Endothelial cell of umbilical vein (primary cell): Measurements from ENCODE around the gene RAPH1. TPM values are rescaled to one million over a fixed set of nuclear protein-coding genes. Genes with fewer than 3 reads are reported as not detected.

Experiments used
- BruUV-seq: library from RNA; stranded (reverse); fragments of 400-500 nt; replicated peaks from 2 replicates; lab custom pipeline; 2021; lab: Mats Ljungman, UMichigan
- CTCF ChIA-PET: fragments of 300-600, 350-600 bp; sonication (Branson Sonifier 250); formaldehyde crosslinking; loops from one replicate; lab custom pipeline; 2021; ENCODE audit warnings: antibody characterized with exemption, inconsistent platforms; lab: Charles Lee
- POLR2A ChIA-PET: fragments of 300-600, 350-600 bp; sonication (Branson Sonifier 250); formaldehyde crosslinking; loops from one replicate; lab custom pipeline; 2021; ENCODE audit warnings: antibody characterized with exemption, inconsistent platforms; lab: Charles Lee
- DNase-seq: peaks from one replicate; pipeline ENCODE4 v3.0.0-alpha.2; 2011; ENCODE audit warnings: low read depth, low spot score
- FAIRE-seq: peaks from 2 replicates; lab custom pipeline; 2011; peaks lifted over from hg19 to GRCh38; lab: Jason Lieb, UNC
- H2AFZ ChIP-seq: 2 replicates; pipeline ENCODE4 v1.6.0; 2012; ENCODE audit warnings: low read depth, low read length, control low read depth, inconsistent platforms
- H3K27ac ChIP-seq: 2 replicates; pipeline ENCODE4 v1.5.1; 2011; ENCODE audit warnings: low read depth, mild to moderate bottlenecking, control low read depth, low read length, moderate library complexity; ENCODE audit not compliant: insufficient read depth
- H3K27me3 ChIP-seq, 2 experiments: 2 replicates each; pipeline versions ENCODE4 v1.6.0 to v1.6.1; 2011; ENCODE audit warnings: low read length in 2 of 2, mixed read lengths in 1 of 2; ENCODE audit not compliant: control insufficient read depth in 2 of 2, insufficient read depth in 2 of 2
- H3K36me3 ChIP-seq, 2 experiments: 2 replicates in 1 of 2; 3 replicates in 1 of 2; pipeline ENCODE4 v1.5.1; 2011; ENCODE audit warnings: low read length in 2 of 2, mild to moderate bottlenecking in 1 of 2, moderate library complexity in 1 of 2; ENCODE audit not compliant: control insufficient read depth in 2 of 2, insufficient read depth in 2 of 2; ENCODE audit errors: extremely low read depth in 1 of 2
- H3K4me1 ChIP-seq: 3 replicates; pipeline ENCODE4 v1.5.1; 2011; ENCODE audit warnings: mild to moderate bottlenecking, low read length; ENCODE audit not compliant: control insufficient read depth, insufficient read depth; ENCODE audit errors: extremely low read depth
- H3K4me2 ChIP-seq: 2 replicates; pipeline ENCODE4 v1.6.1; 2011; ENCODE audit warnings: low read length, control low read depth, mixed read lengths; ENCODE audit not compliant: insufficient read depth
- H3K4me3 ChIP-seq, 3 experiments: fragments of 200-600 bp in 1 of 3; sonication (generic), shearing (Covaris generic) in 1 of 3; replicated peaks in 1 of 3; 2 replicates each; pipeline ENCODE4 v1.5.1; 2011 to 2016; ENCODE audit warnings: control low read depth in 3 of 3, low read length in 3 of 3, mild to moderate bottlenecking in 2 of 3, inconsistent platforms in 1 of 3, low read depth in 1 of 3, moderate library complexity in 1 of 3; ENCODE audit not compliant: insufficient read depth in 1 of 3
- H3K79me2 ChIP-seq: 2 replicates; pipeline ENCODE4 v1.6.0; 2012; ENCODE audit warnings: low read length, inconsistent platforms; ENCODE audit not compliant: control insufficient read depth, insufficient read depth
- H3K9ac ChIP-seq: replicated peaks from 2 replicates; pipeline ENCODE3; 2011; ENCODE audit warnings: low read length, control low read depth; ENCODE audit not compliant: insufficient read depth; ENCODE audit errors: extremely low read depth
- H3K9me1 ChIP-seq: replicated peaks from 3 replicates; pipeline ENCODE4 v1.6.0; 2011; ENCODE audit warnings: mild to moderate bottlenecking, low read length; ENCODE audit not compliant: control insufficient read depth, insufficient read depth; ENCODE audit errors: extremely low read depth
- H3K9me3 ChIP-seq: replicated peaks from 2 replicates; pipeline ENCODE4 v1.5.1; 2012; ENCODE audit warnings: low read length, inconsistent platforms; ENCODE audit not compliant: control insufficient read depth, insufficient read depth
- H4K20me1 ChIP-seq: replicated peaks from 2 replicates; pipeline ENCODE3; 2011; ENCODE audit warnings: mild to moderate bottlenecking, low read length; ENCODE audit not compliant: control insufficient read depth, insufficient read depth; ENCODE audit errors: extremely low read depth
- EZH2 ChIP-seq: IDR thresholded peaks from 2 replicates; pipeline ENCODE4 v1.6.1; 2012; ENCODE audit warnings: borderline replicate concordance, low read depth, mild to moderate bottlenecking, moderate library complexity, low read length, inconsistent platforms; ENCODE audit not compliant: severe bottlenecking
- FOS ChIP-seq: IDR thresholded peaks from 2 replicates; pipeline ENCODE4 v1.6.1; 2011; ENCODE audit warnings: mild to moderate bottlenecking, low read length, moderate library complexity, borderline replicate concordance; ENCODE audit not compliant: insufficient read depth
- GATA2 ChIP-seq: IDR thresholded peaks from 2 replicates; pipeline ENCODE4 v1.7.0; 2011; ENCODE audit warnings: low read depth, mild to moderate bottlenecking, moderate library complexity, mixed read lengths, low read length; ENCODE audit not compliant: insufficient read length, insufficient read depth
- JUN ChIP-seq: IDR thresholded peaks from 2 replicates; pipeline ENCODE4 v1.6.1; 2011; ENCODE audit warnings: borderline replicate concordance, low read depth; ENCODE audit not compliant: insufficient read length, insufficient read depth
- MAX ChIP-seq: IDR thresholded peaks from 2 replicates; pipeline ENCODE4 v1.6.1; 2011; ENCODE audit not compliant: insufficient read depth, insufficient read length
- MYC ChIP-seq: IDR thresholded peaks from one replicate; pipeline ENCODE4 v1.6.1; 2011; ENCODE audit warnings: mild to moderate bottlenecking, low read depth, low read length
- POLR2A ChIP-seq: IDR thresholded peaks from 2 replicates; pipeline ENCODE4 v1.6.1; 2012; ENCODE audit warnings: low read depth, mild to moderate bottlenecking, control low read depth, low read length
- POLR2AphosphoS5 ChIP-seq: IDR thresholded peaks from 2 replicates; pipeline ENCODE4 v1.6.1; 2012; ENCODE audit warnings: low read depth, mild to moderate bottlenecking, control low read depth, low read length, moderate library complexity; ENCODE audit not compliant: insufficient read depth
- dilution Hi-C: fragments of 300-500 bp; cut with MboI; formaldehyde crosslinking; loops from one replicate; pipeline ENCODE4 v1.15.0; 2019; ENCODE audit warnings: low sequenced_read_pairs; ENCODE audit not compliant: extremely low pct_ligation_motif_present
- intact Hi-C: fragments of 100-400 bp; cut with micrococcal nuclease; formaldehyde crosslinking; loops from one replicate; pipeline ENCODE4 v1.10.0; 2022
- polyA plus RNA-seq, 4 experiments: library from polyadenylated mRNA; depleted of rRNA in 3 of 4; stranded (reverse) in 3 of 4; unstranded in 1 of 4; fragments of >200 nt; gene quantifications; 2 replicates each; pipeline versions ENCODE4 v1.2.1 to v1.2.3, GENCODE V29; 2011 to 2012; ENCODE audit warnings: missing spikeins in 1 of 4
- total RNA-seq: library from RNA; stranded (reverse); gene quantifications from 2 replicates; pipeline ENCODE4 v1.2.3, GENCODE V29; 2021
- TF ChIP-seq, protein P1 (sequence below), 2 donors: IDR thresholded peaks; 1 replicate in 1 of 2; 2 replicates in 1 of 2; pipeline ENCODE4 v1.5.1; 2011; ENCODE audit warnings: low read length in 2 of 2, mild to moderate bottlenecking in 2 of 2, moderate library complexity in 2 of 2, control low read depth in 1 of 2, inconsistent platforms in 1 of 2, low read depth in 1 of 2; ENCODE audit not compliant: insufficient read depth in 1 of 2; ENCODE audit errors: extremely low read depth in 1 of 2

RAPH1 gene
- total and polyA plus RNA-seq, 2 donors (not counting 3 experiments of a cell fraction or from before 2014, with no cell fraction given), result 5.1 to 59.5 TPM

DNA sequence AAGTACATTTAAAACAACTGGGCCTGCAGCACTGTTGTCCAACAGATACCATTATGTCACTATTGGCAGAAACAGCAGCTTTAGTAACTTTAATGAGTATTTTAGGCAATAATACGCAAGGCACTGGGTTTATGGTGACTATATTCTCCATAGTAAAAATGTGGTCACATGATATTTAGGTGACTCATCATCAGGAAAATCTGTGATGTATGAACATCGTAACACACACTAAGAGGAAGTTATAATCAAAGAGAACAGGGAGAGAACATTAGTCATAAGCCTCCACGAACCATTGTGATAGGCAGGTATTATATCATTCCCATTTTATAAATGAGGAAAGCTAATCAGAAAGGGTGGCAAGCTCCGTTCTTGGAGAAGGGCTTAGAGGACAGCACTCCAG, 36.9 kb downstream of the RAPH1 start:
- intact Hi-C loops, result loop anchor here (5.0 kb wide), 1 partner anchor 184 kb away; no protein-coding TSS in a partner anchor
- no peaks in the 10 kb centered on the region for H3K27me3 ChIP-seq
- H3K79me2 ChIP-seq, result peaks cover 79% of the 10 kb centered on the region
- peaks cover 35% of the 10 kb centered on the region for H3K4me1 ChIP-seq
- H3K4me3 ChIP-seq, result no peak overlapping the region
- TF ChIP-seq FOS (peak; percentile 85), MAX (no peak), JUN (peak; percentile 97)
- peaks cover 5% of the 10 kb centered on the region for H4K20me1 ChIP-seq
- peak; percentile 50 for FAIRE-seq
- BruUV-seq, result no TSS peak
- CTCF ChIA-PET, result interaction anchor here (0.6 kb wide), 1 partner anchor 51 kb away, joined by 3 read pairs; no protein-coding TSS in a partner anchor
- peak overlapping the region; percentile 82 for H3K4me2 ChIP-seq
- dilution Hi-C loops, result no loop called here
- peak overlapping the region; percentile 12 for H3K9ac ChIP-seq
- no peaks in the 10 kb centered on the region for H3K9me1 ChIP-seq
- no peaks in the 10 kb centered on the region for H3K9me3 ChIP-seq
- peaks cover 2 to 3% of the 10 kb centered on the region in 2 experiments for H3K36me3 ChIP-seq
- DNase-seq, result peak; percentile 71
- H2AFZ ChIP-seq, result no peak overlapping the region
- POLR2A ChIA-PET, result no interaction called here
- H3K27ac ChIP-seq, result peak overlapping the region; percentile 75

- no peaks in the 10 kb centered on the region for H3K27me3 ChIP-seq
- FAIRE-seq, result peak; percentile 15
- dilution Hi-C loops (no loop called here), intact Hi-C loops (no loop called here)
- TF ChIP-seq MYC (no peak), EZH2 (no peak), FOS (no peak), POLR2AphosphoS5 (no peak), MAX (no peak), GATA2 (no peak), POLR2A (no peak), JUN (no peak)
- TF ChIP-seq, protein P1, sequence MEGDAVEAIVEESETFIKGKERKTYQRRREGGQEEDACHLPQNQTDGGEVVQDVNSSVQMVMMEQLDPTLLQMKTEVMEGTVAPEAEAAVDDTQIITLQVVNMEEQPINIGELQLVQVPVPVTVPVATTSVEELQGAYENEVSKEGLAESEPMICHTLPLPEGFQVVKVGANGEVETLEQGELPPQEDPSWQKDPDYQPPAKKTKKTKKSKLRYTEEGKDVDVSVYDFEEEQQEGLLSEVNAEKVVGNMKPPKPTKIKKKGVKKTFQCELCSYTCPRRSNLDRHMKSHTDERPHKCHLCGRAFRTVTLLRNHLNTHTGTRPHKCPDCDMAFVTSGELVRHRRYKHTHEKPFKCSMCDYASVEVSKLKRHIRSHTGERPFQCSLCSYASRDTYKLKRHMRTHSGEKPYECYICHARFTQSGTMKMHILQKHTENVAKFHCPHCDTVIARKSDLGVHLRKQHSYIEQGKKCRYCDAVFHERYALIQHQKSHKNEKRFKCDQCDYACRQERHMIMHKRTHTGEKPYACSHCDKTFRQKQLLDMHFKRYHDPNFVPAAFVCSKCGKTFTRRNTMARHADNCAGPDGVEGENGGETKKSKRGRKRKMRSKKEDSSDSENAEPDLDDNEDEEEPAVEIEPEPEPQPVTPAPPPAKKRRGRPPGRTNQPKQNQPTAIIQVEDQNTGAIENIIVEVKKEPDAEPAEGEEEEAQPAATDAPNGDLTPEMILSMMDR (IDR thresholded peaks at IDR 0.05; ENCODE audit: extremely low read depth in 1 of 2, insufficient read depth in 1 of 2, low read depth in 1 of 2, low read length in 2 of 2), result no peak
- H3K36me3 ChIP-seq, result peaks cover 7 to 11% of the 10 kb centered on the region in 2 experiments
- peaks cover 49% of the 10 kb centered on the region for H3K79me2 ChIP-seq
- no peak overlapping the region for H2AFZ ChIP-seq
- no TSS peak for BruUV-seq
- no peaks in the 10 kb centered on the region for H3K9me3 ChIP-seq
- CTCF ChIA-PET, result interaction anchor here (1.3 to 1.9 kb wide), 2 partner anchors 289 to 322 kb away, joined by 3 to 8 read pairs; no protein-coding TSS in a partner anchor
- no peak overlapping the region for H3K9ac ChIP-seq
- peaks cover 4% of the 10 kb centered on the region for H3K4me1 ChIP-seq
- no peaks in the 10 kb centered on the region for H4K20me1 ChIP-seq
- H3K9me1 ChIP-seq, result no peaks in the 10 kb centered on the region
- H3K4me3 ChIP-seq, result no peak overlapping the region
- no peak overlapping the region for H3K27ac ChIP-seq
- POLR2A ChIA-PET, result no interaction called here
- DNase-seq, result no peak
- no peak overlapping the region for H3K4me2 ChIP-seq
Observed at GRCh38 chr2:203492965-203493364, 42.1 kb downstream of the RAPH1 start.
